Astrocyte of the cerebellum (primary cell): ENCODE measurements around the gene AHI1.
"Not testable (repeated sequence)": the region's sequence is repeated elsewhere in the genome, so short reads cannot be mapped to it uniquely, and the experiment has no call there.

ENCODE experiments used
- DNase-seq: peaks from one replicate; pipeline ENCODE4 v3.0.0-alpha.2; 2011; ENCODE audit warnings: low read depth
- H3K4me3 ChIP-seq: 2 replicates; pipeline ENCODE4 v1.5.1; 2011; ENCODE audit warnings: mild to moderate bottlenecking, low read depth, low read length, moderate library complexity
- in situ Hi-C: cut with HindIII; loops from 2 replicates; pipeline ENCODE4 v1.10.0; 2017; ENCODE audit warnings: low sequenced_read_pairs
- TF ChIP-seq, protein P1 (sequence below): IDR thresholded peaks from 2 replicates; pipeline ENCODE4 v1.5.1; 2012; ENCODE audit warnings: low read length, low read depth, moderate library complexity, mild to moderate bottlenecking; ENCODE audit errors: missing control alignments

AHI1 gene

DNA sequence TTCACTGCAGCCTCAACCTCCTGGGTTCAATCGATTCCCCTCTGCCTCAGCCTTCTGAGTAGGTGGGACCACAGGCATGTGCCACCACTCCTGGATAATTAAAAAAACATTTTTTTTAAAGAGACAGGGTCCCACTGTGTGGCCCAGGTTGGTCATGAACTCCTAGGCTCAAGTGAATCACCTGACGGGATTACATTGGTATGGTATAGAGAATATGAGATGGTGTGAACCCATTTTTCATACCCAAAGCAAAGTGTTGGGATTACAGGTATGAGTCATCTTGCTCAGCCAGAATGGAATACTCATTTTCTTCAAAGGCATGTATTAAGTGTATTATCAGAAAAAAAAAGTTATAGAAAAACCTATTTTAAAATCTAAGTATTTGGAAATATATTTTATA, 114.2 kb downstream of the AHI1 start:
- TF ChIP-seq, protein P1, sequence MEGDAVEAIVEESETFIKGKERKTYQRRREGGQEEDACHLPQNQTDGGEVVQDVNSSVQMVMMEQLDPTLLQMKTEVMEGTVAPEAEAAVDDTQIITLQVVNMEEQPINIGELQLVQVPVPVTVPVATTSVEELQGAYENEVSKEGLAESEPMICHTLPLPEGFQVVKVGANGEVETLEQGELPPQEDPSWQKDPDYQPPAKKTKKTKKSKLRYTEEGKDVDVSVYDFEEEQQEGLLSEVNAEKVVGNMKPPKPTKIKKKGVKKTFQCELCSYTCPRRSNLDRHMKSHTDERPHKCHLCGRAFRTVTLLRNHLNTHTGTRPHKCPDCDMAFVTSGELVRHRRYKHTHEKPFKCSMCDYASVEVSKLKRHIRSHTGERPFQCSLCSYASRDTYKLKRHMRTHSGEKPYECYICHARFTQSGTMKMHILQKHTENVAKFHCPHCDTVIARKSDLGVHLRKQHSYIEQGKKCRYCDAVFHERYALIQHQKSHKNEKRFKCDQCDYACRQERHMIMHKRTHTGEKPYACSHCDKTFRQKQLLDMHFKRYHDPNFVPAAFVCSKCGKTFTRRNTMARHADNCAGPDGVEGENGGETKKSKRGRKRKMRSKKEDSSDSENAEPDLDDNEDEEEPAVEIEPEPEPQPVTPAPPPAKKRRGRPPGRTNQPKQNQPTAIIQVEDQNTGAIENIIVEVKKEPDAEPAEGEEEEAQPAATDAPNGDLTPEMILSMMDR: no peak
- in situ Hi-C loops: no loop called here
- H3K4me3 ChIP-seq: no peak overlapping the region
- no peak for DNase-seq

DNA sequence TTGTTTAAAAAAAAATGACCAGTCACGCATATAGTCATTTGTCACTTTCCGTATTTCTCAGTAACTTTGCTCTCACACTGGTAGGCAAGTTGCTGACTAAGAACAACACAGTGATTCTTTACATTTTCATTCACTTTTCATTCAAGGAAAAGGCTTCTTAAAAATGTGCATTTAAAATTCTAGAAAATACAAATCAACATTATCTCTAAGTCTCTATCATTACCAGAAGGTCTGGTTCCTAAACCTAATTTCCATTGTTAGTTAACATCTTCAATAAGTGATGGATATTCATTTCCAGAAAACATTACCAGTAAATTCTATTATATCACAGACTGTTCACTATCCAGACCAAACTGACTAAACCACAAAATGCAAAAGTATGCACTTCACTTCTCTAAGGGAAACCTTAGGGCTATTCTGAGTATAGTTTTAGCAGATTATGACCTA, 115.3 kb downstream of the AHI1 start:
- TF ChIP-seq, protein P1: no peak
- no peak overlapping the region for H3K4me3 ChIP-seq
- in situ Hi-C loops: no loop called here
- no peak for DNase-seq

DNA sequence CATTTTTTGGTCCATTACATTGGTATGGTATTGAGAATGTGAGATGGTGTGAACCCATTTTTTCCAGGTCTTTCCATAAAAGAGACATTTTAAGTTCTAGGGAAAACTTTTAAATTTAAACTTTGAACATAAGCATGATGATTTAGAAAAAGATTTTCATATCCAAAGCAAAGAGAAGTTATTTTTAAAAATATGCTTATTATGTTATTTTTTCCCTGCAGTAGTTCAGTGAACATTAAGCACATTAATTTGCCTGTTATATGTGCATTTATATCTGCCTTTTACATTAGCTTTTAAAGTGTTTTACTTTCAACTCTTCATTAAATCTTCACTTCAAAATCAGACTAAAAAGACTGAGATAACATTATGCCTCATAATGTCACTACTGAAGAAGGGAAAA, 116.7 kb downstream of the AHI1 start:
- in situ Hi-C loops: no loop called here
- TF ChIP-seq, protein P1: no peak
- H3K4me3 ChIP-seq: no peak overlapping the region
- no peak for DNase-seq

DNA sequence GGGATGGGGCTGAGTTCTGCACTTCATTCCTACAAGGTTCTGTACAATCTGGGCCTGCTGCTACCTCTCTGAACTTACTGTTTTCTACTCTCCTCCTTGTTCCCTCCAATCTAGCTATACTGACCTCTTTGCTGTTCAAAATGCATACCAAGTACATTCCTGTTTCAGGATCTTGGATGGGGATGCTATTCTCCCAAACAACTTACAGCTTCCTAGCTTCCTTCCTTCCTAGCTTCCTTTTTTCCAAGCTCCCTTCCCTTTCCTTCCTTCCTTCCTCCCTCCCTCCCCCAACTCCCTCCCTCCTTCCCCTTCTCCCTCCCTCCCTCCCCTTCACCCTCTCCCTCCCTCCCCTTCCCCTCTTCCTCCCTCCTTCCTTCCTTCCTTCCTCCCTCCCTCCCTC, 117.9 kb downstream of the AHI1 start:
- no peak overlapping the region for H3K4me3 ChIP-seq
- in situ Hi-C loops: no loop called here
- TF ChIP-seq, protein P1: no peak
- no peak for DNase-seq

- no peak for DNase-seq
- no peak overlapping the region for H3K4me3 ChIP-seq
- in situ Hi-C loops: no loop called here
- TF ChIP-seq, protein P1: no peak
Observed at GRCh38 chr6:135372758-135373157, 124.8 kb downstream of the AHI1 start.

GRCh38 chr6:135363622-135364021, 133.9 kb downstream of the AHI1 start:
- DNase-seq, in situ Hi-C loops, H3K4me3 ChIP-seq: not testable (repeated sequence)

GRCh38 chr6:135362124-135362523, 135.4 kb downstream of the AHI1 start:
- no peak overlapping the region for H3K4me3 ChIP-seq
- TF ChIP-seq, protein P1: no peak
- no peak for DNase-seq
- in situ Hi-C loops: no loop called here
